Stimulated activated CD8-positive, alpha-beta memory T cell treated with anti-CD3 and anti-CD28 coated beads, Interleukin-15, amount 100 ng/mL, for 4 hours (primary cell): ENCODE data around the gene RIPK1.
"Not testable (repeated sequence)": the region's sequence is repeated elsewhere in the genome, so short reads cannot be mapped to it uniquely, and the experiment has no call there.

Experiments used
- DNase-seq, 2 donors: peaks; one replicate each; pipeline ENCODE4 v3.0.0-alpha.2; 2020; ENCODE audit warnings: low read depth in 2 of 2

RIPK1 gene

GRCh38 chr6:3136292-3137011, 68.2 kb downstream of the RIPK1 start:
- no peak for DNase-seq

- no peak for DNase-seq
Measured at GRCh38 chr6:3137057-3137777, 68.9 kb downstream of the RIPK1 start.

GRCh38 chr6:3137873-3138272, 69.6 kb downstream of the RIPK1 start:
- not testable (repeated sequence) for DNase-seq

GRCh38 chr6:3138341-3138740, 70.0 kb downstream of the RIPK1 start:
- no peak for DNase-seq

- no peak for DNase-seq
Measured at GRCh38 chr6:3139090-3139903, 71.0 kb downstream of the RIPK1 start.

- DNase-seq: no peak
Measured at GRCh38 chr6:3140201-3140600, 71.9 kb downstream of the RIPK1 start.

- no peak for DNase-seq
Measured at GRCh38 chr6:3142536-3142935, 74.2 kb downstream of the RIPK1 start.

- no peak for DNase-seq
Measured at GRCh38 chr6:3143158-3143557, 74.9 kb downstream of the RIPK1 start.

- no peak for DNase-seq
Measured at GRCh38 chr6:3144571-3144970, 76.3 kb downstream of the RIPK1 start.

- DNase-seq: no peak
Measured at GRCh38 chr6:3147914-3148757, 79.8 kb downstream of the RIPK1 start.

GRCh38 chr6:3151691-3152090, 83.4 kb downstream of the RIPK1 start:
- no peak for DNase-seq

- DNase-seq: no peak
Measured at GRCh38 chr6:3152689-3153088, 84.4 kb downstream of the RIPK1 start.

- DNase-seq: not testable (repeated sequence)
Measured at GRCh38 chr6:3155416-3155815, 87.1 kb downstream of the RIPK1 start.

GRCh38 chr6:3156184-3157130, 88.2 kb downstream of the RIPK1 start:
- not testable (repeated sequence) for DNase-seq

GRCh38 chr6:3157131-3157933, 89.0 kb downstream of the RIPK1 start, which contains the start of gene TUBB2A:
TUBB2A (minus strand) TSS chr6:3157544; CDS start chr6:3157463, 81 bp downstream.
- DNase-seq: peak; percentile 67 to 81

- peak; percentile 44 to 72 for DNase-seq
Measured at GRCh38 chr6:3159805-3160781, 91.8 kb downstream of the RIPK1 start.

GRCh38 chr6:3162067-3162497, 93.8 kb downstream of the RIPK1 start:
- DNase-seq: no peak
